ENCODE measurements around the gene NFILZ. TPM values are rescaled to one million over a fixed set of nuclear protein-coding genes. Genes with fewer than 3 reads are reported as not detected.
A peak's percentile ranks its signal among the peaks of the same experiment; 100 is the strongest.

NFILZ gene
- total RNA-seq, 1 donor from 2014 or later: not detected

DNA sequence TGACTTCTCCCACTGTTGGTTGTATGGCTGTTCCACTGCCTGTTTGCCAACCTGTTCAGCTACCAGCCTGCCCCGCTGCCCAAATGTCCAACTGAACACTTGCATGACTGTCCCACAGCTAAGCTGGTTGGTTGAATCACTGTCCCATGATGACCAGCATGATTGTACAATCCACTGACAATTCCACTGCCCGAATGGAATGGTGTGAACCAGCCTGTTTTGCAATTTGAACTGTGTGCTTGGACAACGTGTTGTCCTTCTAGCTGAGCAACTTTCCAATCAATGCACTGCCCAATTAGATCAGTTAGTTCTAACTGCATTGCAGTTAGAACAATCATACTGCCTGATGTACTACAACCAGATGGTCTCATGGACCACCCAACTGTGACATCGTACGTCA, 28.6 kb upstream of the NFILZ start:
- no peaks in the 10 kb centered on the region for H3K36me3 Mint-ChIP-seq (ENCODE audit: low read depth)
- H3K4me3 Mint-ChIP-seq (ENCODE audit: low read depth): no peak overlapping the region
- no peak for DNase-seq (ENCODE audit: low spot score)
- peaks cover 2% of the 10 kb centered on the region for H3K27me3 Mint-ChIP-seq (ENCODE audit: low read depth)
- H3K4me1 Mint-ChIP-seq (ENCODE audit: low read depth): no peaks in the 10 kb centered on the region
- H3K27ac Mint-ChIP-seq: no peak overlapping the region
- intact Hi-C loops (cut with micrococcal nuclease): no loop called here
- no peaks in the 10 kb centered on the region for H3K9me3 Mint-ChIP-seq

- Mint-ChIP-seq H3K36me3 (ENCODE audit: low read depth) (no peaks in the 10 kb centered on the region), H3K9me3 (no peaks in the 10 kb centered on the region), H3K4me3 (ENCODE audit: low read depth) (no peak overlapping the region), H3K27ac (no peak overlapping the region), H3K4me1 (ENCODE audit: low read depth) (peaks cover 8% of the 10 kb centered on the region), H3K27me3 (ENCODE audit: low read depth) (peaks cover 19% of the 10 kb centered on the region)
- DNase-seq (ENCODE audit: low spot score): no peak
- intact Hi-C loops (cut with micrococcal nuclease): no loop called here
Observed at GRCh38 chr19:8605514-8605913, 24.9 kb upstream of the NFILZ start.

DNA sequence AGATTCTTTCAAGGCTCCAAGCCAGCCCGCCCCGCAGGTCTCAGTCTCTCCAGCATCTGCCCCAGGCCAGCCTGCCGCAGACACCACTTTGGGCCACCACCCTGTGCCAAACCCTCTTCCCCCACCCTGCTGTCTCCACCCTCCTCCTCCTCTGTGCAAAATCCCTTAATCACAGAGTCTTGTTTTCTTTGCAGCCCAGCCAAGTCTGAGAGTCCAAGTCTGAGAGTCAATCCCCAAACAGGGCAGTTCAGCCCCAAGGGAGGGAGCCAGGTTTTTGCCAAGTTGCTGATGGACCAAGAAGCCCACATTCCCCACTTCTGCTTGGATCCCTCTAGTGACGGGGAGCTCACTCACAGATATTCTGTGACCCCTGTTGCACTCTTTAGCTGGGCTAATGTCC, 23.0 kb upstream of the NFILZ start:
- no peak overlapping the region for H3K4me3 Mint-ChIP-seq (ENCODE audit: low read depth)
- intact Hi-C loops (cut with micrococcal nuclease): no loop called here
- no peaks in the 10 kb centered on the region for H3K9me3 Mint-ChIP-seq
- no peak for DNase-seq (ENCODE audit: low spot score)
- peaks cover 11% of the 10 kb centered on the region for H3K4me1 Mint-ChIP-seq (ENCODE audit: low read depth)
- peaks cover 21% of the 10 kb centered on the region for H3K27me3 Mint-ChIP-seq (ENCODE audit: low read depth)
- H3K36me3 Mint-ChIP-seq (ENCODE audit: low read depth): no peaks in the 10 kb centered on the region
- no peak overlapping the region for H3K27ac Mint-ChIP-seq

DNA sequence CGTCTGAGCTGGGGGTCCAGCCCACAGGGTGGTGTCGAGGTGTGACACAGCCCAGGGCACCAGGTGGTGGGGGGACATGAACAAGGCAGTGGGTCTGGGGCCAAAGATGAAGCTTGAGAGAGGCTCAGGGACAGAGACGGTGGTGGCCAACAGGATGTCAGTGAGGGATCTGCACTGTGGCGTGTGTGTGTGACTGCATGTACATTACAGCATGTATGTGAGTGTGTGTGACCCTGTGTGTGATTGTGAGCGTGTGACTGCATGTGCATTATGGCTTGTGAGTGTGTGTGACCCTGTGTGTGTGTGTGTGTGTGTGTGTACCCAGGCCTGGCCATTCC, 21.5 kb upstream of the NFILZ start:
- H3K4me1 Mint-ChIP-seq (ENCODE audit: low read depth): peaks cover 11% of the 10 kb centered on the region
- DNase-seq (ENCODE audit: low spot score): no peak
- H3K4me3 Mint-ChIP-seq (ENCODE audit: low read depth): peak overlapping the region; percentile 24
- H3K36me3 Mint-ChIP-seq (ENCODE audit: low read depth): no peaks in the 10 kb centered on the region
- peaks cover 21% of the 10 kb centered on the region for H3K27me3 Mint-ChIP-seq (ENCODE audit: low read depth)
- H3K27ac Mint-ChIP-seq: no peak overlapping the region
- H3K9me3 Mint-ChIP-seq: no peaks in the 10 kb centered on the region
- intact Hi-C loops (cut with micrococcal nuclease): no loop called here

DNA sequence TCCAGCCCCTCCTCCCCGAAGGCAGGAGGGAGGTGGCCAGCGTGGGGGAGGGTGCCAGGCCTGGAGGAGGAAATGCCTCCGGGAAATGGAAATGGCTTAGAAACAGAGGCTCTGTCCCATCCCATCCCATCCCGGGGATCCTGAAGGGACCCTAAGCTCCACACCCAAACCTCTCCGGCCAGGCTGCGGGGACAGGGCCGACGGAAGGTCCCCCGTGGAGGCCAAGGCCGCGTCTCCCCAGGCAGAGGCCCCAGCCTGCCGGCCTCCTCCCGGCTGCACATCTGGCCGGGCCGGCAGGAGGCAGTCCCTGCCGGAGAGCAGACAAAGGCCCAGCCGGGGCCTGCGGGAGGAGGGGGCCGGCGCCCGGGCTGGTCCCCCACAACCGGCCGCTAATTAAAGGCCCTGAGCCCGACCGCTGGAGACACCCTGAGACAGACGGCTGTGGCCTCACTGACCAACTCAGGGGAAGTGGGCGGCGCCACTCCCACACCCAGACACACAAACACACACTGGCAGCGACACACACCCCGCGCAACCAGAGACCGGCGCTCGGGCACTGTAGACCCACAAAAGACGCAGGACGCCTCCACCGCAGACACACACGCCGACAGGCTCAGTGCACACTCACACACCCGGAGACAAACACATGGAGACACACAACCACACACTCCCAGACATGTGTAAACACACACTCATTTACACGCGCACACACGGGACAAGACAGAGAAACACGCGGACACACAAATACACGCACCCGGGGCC, 21.0 kb upstream of the NFILZ start:
- Mint-ChIP-seq H3K27ac (no peak overlapping the region), H3K9me3 (no peaks in the 10 kb centered on the region), H3K4me1 (ENCODE audit: low read depth) (peaks cover 11% of the 10 kb centered on the region), H3K36me3 (ENCODE audit: low read depth) (no peaks in the 10 kb centered on the region), H3K27me3 (ENCODE audit: low read depth) (peaks cover 21% of the 10 kb centered on the region), H3K4me3 (ENCODE audit: low read depth) (peak overlapping the region; percentile 73)
- intact Hi-C loops (cut with micrococcal nuclease): no loop called here
- no peak for DNase-seq (ENCODE audit: low spot score)

DNA sequence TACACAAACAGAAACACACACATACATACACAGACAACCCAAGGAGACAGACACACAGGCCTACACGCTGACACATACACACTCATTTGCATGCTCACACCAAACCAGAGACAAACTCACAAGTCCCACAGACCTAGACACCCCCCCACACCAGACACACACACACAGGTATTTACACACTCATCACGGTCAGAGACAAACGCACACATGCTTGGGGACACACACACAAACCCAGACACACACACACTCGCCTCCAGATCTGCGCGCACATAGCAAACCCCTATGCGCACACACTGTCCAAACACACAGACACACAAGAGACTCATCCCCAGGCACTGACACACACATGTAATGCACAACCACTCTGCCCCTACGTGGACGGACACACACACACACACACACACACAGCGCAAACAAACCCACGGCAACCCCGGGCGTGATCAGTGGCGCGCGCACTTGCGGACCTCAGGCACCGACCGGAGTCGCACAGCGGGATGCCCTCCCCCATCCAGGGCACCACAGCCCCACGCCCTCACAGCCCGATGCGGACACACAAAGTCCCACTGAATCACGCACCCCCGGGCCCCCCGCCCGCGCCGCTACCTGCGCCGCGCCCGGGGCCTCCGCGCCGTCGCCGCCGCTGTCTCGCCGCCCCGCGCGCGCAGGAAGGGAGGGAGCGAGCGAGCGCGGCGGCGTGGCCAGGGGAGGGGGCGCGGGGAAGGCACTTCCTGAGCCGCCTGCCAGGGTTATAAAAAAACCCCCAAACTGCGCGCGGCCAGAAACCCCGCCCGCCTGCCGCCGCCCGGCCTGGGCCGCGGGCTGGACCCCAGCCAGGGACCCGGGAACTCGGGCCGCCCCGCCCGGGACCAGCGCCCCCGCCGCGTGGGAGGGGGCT, 20.1 kb upstream of the NFILZ start, which contains the start of gene ADAMTS10:
TSS of gene ADAMTS10 (minus strand) at position 675 of the 895 bp plus-strand sequence. CDS start 5,005 bp downstream, outside the sequence.
- no peak for DNase-seq (ENCODE audit: low spot score)
- Mint-ChIP-seq H3K9me3 (no peaks in the 10 kb centered on the region), H3K4me3 (ENCODE audit: low read depth) (peak within 1 kb of the TSS; percentile 73), H3K4me1 (ENCODE audit: low read depth) (peaks cover 11% of the 10 kb centered on the region), H3K27me3 (ENCODE audit: low read depth) (peaks cover 21% of the 10 kb centered on the region), H3K36me3 (ENCODE audit: low read depth) (no peaks in the 10 kb centered on the region), H3K27ac (no peak within 1 kb of the TSS)
- intact Hi-C loops (cut with micrococcal nuclease): no loop called here

DNA sequence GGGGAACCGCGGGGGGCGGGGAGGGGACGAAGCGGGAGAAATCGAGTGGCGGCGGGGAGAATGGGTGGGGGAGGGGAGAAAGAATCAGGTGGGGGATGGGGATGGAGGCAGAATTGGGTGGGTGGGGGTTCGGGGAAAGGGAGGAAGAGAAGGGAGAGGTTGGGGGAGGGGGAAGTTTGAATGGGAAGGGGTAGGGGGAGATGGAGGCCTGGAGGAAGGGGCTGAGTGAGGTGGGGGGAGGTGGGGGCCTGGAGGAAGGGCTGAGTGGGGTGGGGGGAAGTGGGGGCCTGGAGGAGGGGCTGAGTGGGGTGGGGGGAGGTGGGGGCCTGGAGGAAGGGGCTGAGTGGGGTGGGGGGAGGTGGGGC, 19.5 kb upstream of the NFILZ start:
- peaks cover 23% of the 10 kb centered on the region for H3K27me3 Mint-ChIP-seq (ENCODE audit: low read depth)
- H3K4me3 Mint-ChIP-seq (ENCODE audit: low read depth): no peak overlapping the region
- no peaks in the 10 kb centered on the region for H3K36me3 Mint-ChIP-seq (ENCODE audit: low read depth)
- peaks cover 12% of the 10 kb centered on the region for H3K4me1 Mint-ChIP-seq (ENCODE audit: low read depth)
- no peaks in the 10 kb centered on the region for H3K9me3 Mint-ChIP-seq
- no peak for DNase-seq (ENCODE audit: low spot score)
- H3K27ac Mint-ChIP-seq: no peak overlapping the region
- intact Hi-C loops (cut with micrococcal nuclease): no loop called here

DNA sequence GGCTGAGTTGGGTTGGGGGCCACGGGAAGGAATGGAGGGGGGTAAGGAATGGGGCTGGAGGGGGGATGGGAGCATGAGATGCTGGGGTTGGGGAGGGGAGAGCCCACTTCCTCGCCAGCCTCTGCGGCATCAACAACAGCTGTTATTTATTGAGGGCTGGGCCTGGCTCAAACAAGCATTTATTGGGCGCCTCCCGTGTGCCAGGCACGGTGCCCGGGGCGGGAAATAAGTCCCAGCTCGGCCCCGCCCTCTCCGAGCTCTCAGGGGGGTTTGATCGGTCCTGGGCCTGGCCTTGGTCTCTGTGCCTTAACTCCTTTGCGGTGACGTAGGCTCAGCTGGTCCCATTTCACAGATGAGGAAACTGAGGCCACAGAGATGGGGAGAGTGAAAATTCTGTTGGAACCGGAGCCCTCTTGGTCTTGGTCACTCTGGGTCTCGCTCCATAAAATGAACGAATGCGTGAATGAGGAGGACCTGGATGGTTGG, 19.0 kb upstream of the NFILZ start:
- H3K27ac Mint-ChIP-seq: no peak overlapping the region
- H3K27me3 Mint-ChIP-seq (ENCODE audit: low read depth): peaks cover 23% of the 10 kb centered on the region
- H3K9me3 Mint-ChIP-seq: no peaks in the 10 kb centered on the region
- peaks cover 12% of the 10 kb centered on the region for H3K4me1 Mint-ChIP-seq (ENCODE audit: low read depth)
- intact Hi-C loops (cut with micrococcal nuclease): no loop called here
- no peak for DNase-seq (ENCODE audit: low spot score)
- H3K36me3 Mint-ChIP-seq (ENCODE audit: low read depth): no peaks in the 10 kb centered on the region
- H3K4me3 Mint-ChIP-seq (ENCODE audit: low read depth): peak overlapping the region; percentile 37

GRCh38 chr19:8611877-8612806, 18.3 kb upstream of the NFILZ start:
- Mint-ChIP-seq H3K36me3 (ENCODE audit: low read depth) (no peaks in the 10 kb centered on the region), H3K4me3 (ENCODE audit: low read depth) (peak overlapping the region; percentile 43), H3K4me1 (ENCODE audit: low read depth) (peaks cover 12% of the 10 kb centered on the region), H3K27ac (no peak overlapping the region), H3K27me3 (ENCODE audit: low read depth) (peaks cover 20% of the 10 kb centered on the region), H3K9me3 (no peaks in the 10 kb centered on the region)
- intact Hi-C loops (cut with micrococcal nuclease): no loop called here
- no peak for DNase-seq (ENCODE audit: low spot score)

GRCh38 chr19:8612807-8613171, 17.6 kb upstream of the NFILZ start:
- no peaks in the 10 kb centered on the region for H3K9me3 Mint-ChIP-seq
- no peaks in the 10 kb centered on the region for H3K36me3 Mint-ChIP-seq (ENCODE audit: low read depth)
- H3K27ac Mint-ChIP-seq: no peak overlapping the region
- peaks cover 20% of the 10 kb centered on the region for H3K27me3 Mint-ChIP-seq (ENCODE audit: low read depth)
- peaks cover 12% of the 10 kb centered on the region for H3K4me1 Mint-ChIP-seq (ENCODE audit: low read depth)
- intact Hi-C loops (cut with micrococcal nuclease): no loop called here
- no peak for DNase-seq (ENCODE audit: low spot score)
- H3K4me3 Mint-ChIP-seq (ENCODE audit: low read depth): no peak overlapping the region

DNA sequence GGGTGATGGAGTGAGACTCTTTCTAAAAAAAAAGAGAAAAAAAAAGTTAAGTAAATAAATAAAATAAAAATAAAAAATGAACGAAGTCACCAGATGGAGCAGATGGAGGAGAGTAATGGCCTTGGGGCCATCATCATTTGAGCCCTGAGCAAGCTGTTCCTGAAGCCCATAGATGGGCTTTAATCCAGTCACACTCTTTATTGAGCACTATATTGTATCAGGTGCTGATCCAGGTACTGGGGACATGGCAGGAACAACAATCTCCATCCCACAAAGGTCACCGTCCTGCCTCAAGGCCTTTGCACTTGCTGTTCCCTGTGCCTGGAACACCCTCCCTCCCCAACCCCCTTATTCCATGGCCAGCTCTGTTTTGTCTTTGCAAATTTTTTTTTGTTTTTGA, 16.0 kb upstream of the NFILZ start:
- H3K9me3 Mint-ChIP-seq: no peaks in the 10 kb centered on the region
- H3K4me3 Mint-ChIP-seq (ENCODE audit: low read depth): no peak overlapping the region
- DNase-seq (ENCODE audit: low spot score): no peak
- intact Hi-C loops (cut with micrococcal nuclease): no loop called here
- H3K27me3 Mint-ChIP-seq (ENCODE audit: low read depth): peaks cover 13% of the 10 kb centered on the region
- no peaks in the 10 kb centered on the region for H3K36me3 Mint-ChIP-seq (ENCODE audit: low read depth)
- no peak overlapping the region for H3K27ac Mint-ChIP-seq
- peaks cover 12% of the 10 kb centered on the region for H3K4me1 Mint-ChIP-seq (ENCODE audit: low read depth)

DNA sequence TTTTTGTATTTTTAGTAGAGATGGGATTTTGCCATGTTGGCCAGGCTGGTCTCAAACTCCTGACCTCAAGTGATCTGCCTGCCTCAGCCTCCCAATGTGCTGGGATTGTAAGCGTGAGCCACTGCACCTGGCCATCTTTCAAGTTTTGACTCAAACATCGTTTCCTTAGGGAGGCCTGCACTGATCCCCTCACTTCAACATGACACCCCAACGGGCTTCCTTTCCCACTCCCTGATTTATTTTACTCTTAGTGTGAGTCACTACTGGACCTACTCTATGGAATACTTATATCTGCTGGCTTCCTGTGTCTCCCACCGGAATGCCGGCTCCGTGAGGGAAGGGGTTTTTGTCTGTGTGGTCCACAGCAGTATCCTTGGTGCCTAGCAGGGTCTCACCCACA, 15.4 kb upstream of the NFILZ start:
- no peak for DNase-seq (ENCODE audit: low spot score)
- Mint-ChIP-seq H3K27me3 (ENCODE audit: low read depth) (peaks cover 8% of the 10 kb centered on the region), H3K4me3 (ENCODE audit: low read depth) (no peak overlapping the region), H3K27ac (no peak overlapping the region), H3K9me3 (no peaks in the 10 kb centered on the region), H3K36me3 (ENCODE audit: low read depth) (no peaks in the 10 kb centered on the region), H3K4me1 (ENCODE audit: low read depth) (peaks cover 8% of the 10 kb centered on the region)
- intact Hi-C loops (cut with micrococcal nuclease): no loop called here
